Measurements from ENCODE around the gene TLNRD1.

The TLNRD1 gene

DNA sequence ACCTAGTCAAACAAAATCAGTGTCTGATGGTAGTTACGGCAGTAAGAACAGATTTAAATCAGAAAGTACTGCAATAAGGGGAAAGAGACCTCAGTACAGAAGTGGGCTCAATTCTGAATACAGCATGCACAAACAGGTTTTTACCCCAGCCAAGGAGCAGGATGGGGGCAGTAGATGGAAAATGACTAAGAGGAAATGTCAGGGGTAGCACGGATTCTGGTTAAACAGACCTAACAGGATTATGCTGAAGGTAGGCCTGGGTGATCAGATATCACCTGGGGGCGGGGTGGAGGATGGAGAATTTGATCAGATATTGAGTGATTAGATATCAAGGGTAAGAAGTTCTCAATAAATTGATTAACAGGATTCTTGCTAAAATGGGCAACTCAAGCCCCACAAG, 30.1 kb upstream of the TLNRD1 start:
- Histone ChIP-seq H3K9me3 (replicated peaks; ENCODE audit: insufficient read depth, low read length) (no peaks in the 10 kb centered on the region), H3K9ac (ENCODE audit: low read length) (no peak overlapping the region), H4K20me1 (ENCODE audit: insufficient read depth, low read length) (peaks cover 3% of the 10 kb centered on the region; the same call in 1 of the 2 replicates), H3K4me2 (ENCODE audit: low read depth, low read length) (no peak overlapping the region), H3K27ac (ENCODE audit: low read length) (no peak overlapping the region), H3K79me2 (ENCODE audit: low read length) (peaks cover 10% of the 10 kb centered on the region; the same call in 1 of the 2 replicates), H3F3A (ENCODE audit: insufficient read depth, low read length) (no peaks in the 10 kb centered on the region; the same call in 1 of the 2 replicates), H2AFZ (ENCODE audit: low read length) (no peak overlapping the region), H3K4me3 (ENCODE audit: low read length) (no peak overlapping the region), H3K36me3 (replicated peaks; ENCODE audit: insufficient read depth, low read length) (no peaks in the 10 kb centered on the region), H3K9me2 (replicated peaks; ENCODE audit: insufficient read depth, low read length) (no peaks in the 10 kb centered on the region), H3K4me1 (ENCODE audit: low read length) (no peaks in the 10 kb centered on the region), H3K27me3 (replicated peaks; ENCODE audit: insufficient read depth, low read length) (no peaks in the 10 kb centered on the region)
- TF ChIP-seq EZH2phosphoT487 (IDR thresholded peaks at IDR 0.05; ENCODE audit: low read length), result no peak
- TF ChIP-seq EZH2 (optimal IDR thresholded peaks at IDR 0.05; ENCODE audit: low read depth, low read length), result no peak
- TF ChIP-seq, protein P1, sequence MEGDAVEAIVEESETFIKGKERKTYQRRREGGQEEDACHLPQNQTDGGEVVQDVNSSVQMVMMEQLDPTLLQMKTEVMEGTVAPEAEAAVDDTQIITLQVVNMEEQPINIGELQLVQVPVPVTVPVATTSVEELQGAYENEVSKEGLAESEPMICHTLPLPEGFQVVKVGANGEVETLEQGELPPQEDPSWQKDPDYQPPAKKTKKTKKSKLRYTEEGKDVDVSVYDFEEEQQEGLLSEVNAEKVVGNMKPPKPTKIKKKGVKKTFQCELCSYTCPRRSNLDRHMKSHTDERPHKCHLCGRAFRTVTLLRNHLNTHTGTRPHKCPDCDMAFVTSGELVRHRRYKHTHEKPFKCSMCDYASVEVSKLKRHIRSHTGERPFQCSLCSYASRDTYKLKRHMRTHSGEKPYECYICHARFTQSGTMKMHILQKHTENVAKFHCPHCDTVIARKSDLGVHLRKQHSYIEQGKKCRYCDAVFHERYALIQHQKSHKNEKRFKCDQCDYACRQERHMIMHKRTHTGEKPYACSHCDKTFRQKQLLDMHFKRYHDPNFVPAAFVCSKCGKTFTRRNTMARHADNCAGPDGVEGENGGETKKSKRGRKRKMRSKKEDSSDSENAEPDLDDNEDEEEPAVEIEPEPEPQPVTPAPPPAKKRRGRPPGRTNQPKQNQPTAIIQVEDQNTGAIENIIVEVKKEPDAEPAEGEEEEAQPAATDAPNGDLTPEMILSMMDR (IDR thresholded peaks at IDR 0.05; ENCODE audit: low read length), result no peak
- DNase-seq, result no peak

- Histone ChIP-seq H2AFZ (ENCODE audit: low read length) (no peak overlapping the region), H3K9me2 (replicated peaks; ENCODE audit: insufficient read depth, low read length) (no peaks in the 10 kb centered on the region), H3K9me3 (replicated peaks; ENCODE audit: insufficient read depth, low read length) (no peaks in the 10 kb centered on the region), H3K36me3 (replicated peaks; ENCODE audit: insufficient read depth, low read length) (no peaks in the 10 kb centered on the region), H3K4me2 (ENCODE audit: low read depth, low read length) (no peak overlapping the region), H4K20me1 (ENCODE audit: insufficient read depth, low read length) (peaks cover 3% of the 10 kb centered on the region; the same call in 1 of the 2 replicates), H3K4me1 (ENCODE audit: low read length) (no peaks in the 10 kb centered on the region), H3K4me3 (ENCODE audit: low read length) (no peak overlapping the region), H3F3A (ENCODE audit: insufficient read depth, low read length) (no peaks in the 10 kb centered on the region; the same call in 1 of the 2 replicates), H3K79me2 (ENCODE audit: low read length) (peaks cover 11% of the 10 kb centered on the region), H3K27me3 (replicated peaks; ENCODE audit: insufficient read depth, low read length) (no peaks in the 10 kb centered on the region), H3K9ac (ENCODE audit: low read length) (no peak overlapping the region), H3K27ac (ENCODE audit: low read length) (no peak overlapping the region)
- TF ChIP-seq, protein P1 (IDR thresholded peaks at IDR 0.05; ENCODE audit: low read length), result no peak
- no peak for TF ChIP-seq EZH2phosphoT487 (IDR thresholded peaks at IDR 0.05; ENCODE audit: low read length)
- no peak for TF ChIP-seq EZH2 (optimal IDR thresholded peaks at IDR 0.05; ENCODE audit: low read depth, low read length)
- DNase-seq, result no peak
These were observed 29.6 kb upstream of the TLNRD1 start for GRCh38 chr15:80971143-80971542.

DNA sequence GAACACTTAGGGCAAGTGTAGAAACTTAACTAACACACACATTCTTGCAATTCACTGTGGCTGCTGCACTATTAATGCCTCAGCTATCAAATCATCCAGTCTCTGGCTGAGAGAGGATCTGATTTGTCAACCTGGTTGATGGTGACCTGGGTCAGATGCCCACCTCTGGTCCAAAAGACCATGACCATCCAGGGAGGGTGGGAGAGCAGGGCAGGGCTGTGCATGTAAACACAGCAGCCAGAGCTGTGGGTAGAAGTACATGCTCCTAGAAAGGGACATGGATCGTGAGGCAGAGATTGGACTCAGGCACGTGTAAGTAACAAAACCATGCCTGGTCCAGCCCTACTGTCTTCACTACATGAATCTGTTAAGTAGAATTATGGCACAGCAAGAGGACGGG, 28.4 kb upstream of the TLNRD1 start:
- no peak overlapping the region for H2AFZ ChIP-seq (ENCODE audit: low read length)

More for the DNA sequence above, 28.4 kb upstream of the TLNRD1 start:
- no peak for DNase-seq
- H4K20me1 ChIP-seq (ENCODE audit: insufficient read depth, low read length), result peaks cover 3% of the 10 kb centered on the region; the same call in 1 of the 2 replicates
- no peak overlapping the region for H3K4me2 ChIP-seq (ENCODE audit: low read depth, low read length)
- no peaks in the 10 kb centered on the region for H3K27me3 ChIP-seq (replicated peaks; ENCODE audit: insufficient read depth, low read length)
- H3K4me1 ChIP-seq (ENCODE audit: low read length), result no peaks in the 10 kb centered on the region
- no peaks in the 10 kb centered on the region for H3K9me3 ChIP-seq (replicated peaks; ENCODE audit: insufficient read depth, low read length)
- H3K79me2 ChIP-seq (ENCODE audit: low read length), result peaks cover 22% of the 10 kb centered on the region
- TF ChIP-seq, protein P1 (IDR thresholded peaks at IDR 0.05; ENCODE audit: low read length), result no peak
- TF ChIP-seq EZH2 (optimal IDR thresholded peaks at IDR 0.05; ENCODE audit: low read depth, low read length) (no peak), EZH2phosphoT487 (IDR thresholded peaks at IDR 0.05; ENCODE audit: low read length) (no peak)
- H3K9me2 ChIP-seq (replicated peaks; ENCODE audit: insufficient read depth, low read length), result no peaks in the 10 kb centered on the region
- H3F3A ChIP-seq (ENCODE audit: insufficient read depth, low read length), result no peaks in the 10 kb centered on the region; the same call in 1 of the 2 replicates
- no peak overlapping the region for H3K9ac ChIP-seq (ENCODE audit: low read length)
- H3K4me3 ChIP-seq (ENCODE audit: low read length), result no peak overlapping the region
- no peaks in the 10 kb centered on the region for H3K36me3 ChIP-seq (replicated peaks; ENCODE audit: insufficient read depth, low read length)
- H3K27ac ChIP-seq (ENCODE audit: low read length), result no peak overlapping the region
